NCI-H2029 treated with DMSO at 0.1 percent for 48 hours (cell line): Measurements from ENCODE around the gene ZNF407.

Experiments used
- DNase-seq: peaks from one replicate; lab custom pipeline; 2025; lab: John Stamatoyannopoulos, UW

The ZNF407 gene

DNA sequence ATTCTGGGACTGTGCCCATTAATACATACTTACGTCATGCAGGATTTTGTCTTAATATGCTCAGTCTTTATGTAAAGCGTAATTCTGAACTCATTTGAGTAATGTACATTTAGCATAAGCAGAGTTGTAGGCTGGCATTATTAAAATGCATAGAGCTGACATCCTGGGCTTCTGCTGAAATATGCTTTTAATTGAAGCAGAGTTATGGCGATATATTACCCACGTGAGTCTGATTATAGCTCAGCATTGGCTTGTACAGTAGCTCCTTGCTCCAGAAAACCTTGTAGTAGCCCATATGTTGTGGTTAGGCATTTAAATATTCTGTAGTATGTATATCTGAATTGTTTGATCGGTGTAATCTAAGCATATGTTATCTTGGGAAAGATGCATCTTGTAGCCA lies 377.3 kb downstream of the ZNF407 start:
- no peak for DNase-seq

DNA sequence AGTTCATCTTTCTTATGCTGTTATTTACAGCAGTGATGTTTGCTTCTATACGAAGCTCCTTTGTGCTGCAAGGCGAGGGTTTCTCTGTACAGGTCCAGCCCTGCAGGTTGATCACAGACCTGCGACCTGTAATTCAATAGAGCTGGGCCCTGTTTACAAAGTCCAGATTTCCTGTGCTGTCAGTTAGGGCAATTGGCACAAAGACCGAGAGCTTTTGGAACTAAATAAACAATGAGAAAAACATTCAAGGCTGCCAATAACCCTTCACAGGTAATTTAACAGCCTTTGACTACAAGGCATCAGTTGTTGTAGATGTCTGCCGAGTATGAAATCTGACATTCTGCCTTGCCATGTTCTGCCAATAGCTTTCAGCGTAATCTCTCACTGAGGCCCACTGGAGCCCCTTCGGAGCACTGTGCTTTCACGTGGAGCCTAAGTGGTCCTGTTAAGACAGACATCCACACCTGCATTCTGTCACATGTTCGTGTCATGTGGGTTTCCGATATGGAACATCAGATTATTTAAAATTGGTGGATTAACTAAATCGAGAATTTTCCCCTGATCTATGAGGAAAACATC lies 378.8 kb downstream of the ZNF407 start:
- DNase-seq, result peak; percentile 40

DNA sequence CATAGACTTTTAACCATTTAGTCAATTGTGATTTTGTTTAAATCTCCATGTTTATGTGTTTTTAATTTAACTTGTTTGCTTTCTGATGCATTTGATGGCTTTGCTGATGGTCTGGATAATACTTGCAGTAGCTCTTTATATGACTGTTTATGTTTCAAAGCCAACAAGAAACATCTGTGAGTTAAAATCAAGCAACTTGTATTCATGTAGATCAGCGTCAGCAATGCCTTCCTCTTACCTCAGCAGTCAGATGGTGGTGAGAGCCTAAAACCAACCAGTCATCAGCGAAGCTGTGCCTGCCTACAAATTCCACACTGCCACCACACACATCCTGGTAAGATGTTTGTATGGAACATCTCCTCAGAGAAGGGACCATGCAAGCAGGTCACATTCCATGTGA lies 379.4 kb downstream of the ZNF407 start:
- DNase-seq, result no peak

DNA sequence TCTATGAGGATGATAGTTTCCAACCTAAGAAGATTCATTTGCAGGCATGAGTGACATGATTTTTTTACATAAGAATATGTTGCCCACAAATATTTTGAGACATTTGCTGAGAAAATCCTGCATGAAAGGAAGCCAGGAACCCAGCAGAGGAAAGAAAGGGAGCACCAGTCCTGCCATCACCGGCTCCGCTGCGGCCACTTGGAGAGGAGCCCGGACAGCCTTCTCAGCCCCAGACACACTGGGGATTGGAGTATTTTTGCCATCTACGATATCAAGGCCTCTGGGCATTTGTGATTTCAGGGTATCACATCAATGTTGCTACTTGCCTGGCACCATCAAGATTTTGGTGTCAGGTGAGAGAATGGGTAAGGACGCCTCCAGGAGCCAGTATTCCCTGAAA lies 383.0 kb downstream of the ZNF407 start:
- no peak for DNase-seq

DNA sequence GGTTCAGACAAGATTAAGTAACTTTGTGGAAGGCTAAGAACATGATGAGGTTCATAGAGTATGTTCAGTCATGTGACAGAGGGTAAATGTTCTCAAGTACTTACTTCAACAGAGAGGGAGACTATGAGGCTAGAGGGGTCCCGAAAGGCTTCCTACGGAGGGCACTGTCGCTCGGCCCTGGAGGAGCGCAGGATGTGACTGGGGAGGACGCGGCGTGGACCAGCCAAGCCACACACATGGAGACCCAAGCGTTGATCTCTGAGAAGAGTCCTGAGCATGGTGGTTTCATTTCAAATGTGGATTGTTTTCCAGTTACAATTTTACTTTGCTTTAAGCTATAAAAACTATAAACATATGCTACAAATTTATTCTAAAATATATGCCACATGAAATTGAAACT lies 383.8 kb downstream of the ZNF407 start:
- DNase-seq, result no peak

DNA sequence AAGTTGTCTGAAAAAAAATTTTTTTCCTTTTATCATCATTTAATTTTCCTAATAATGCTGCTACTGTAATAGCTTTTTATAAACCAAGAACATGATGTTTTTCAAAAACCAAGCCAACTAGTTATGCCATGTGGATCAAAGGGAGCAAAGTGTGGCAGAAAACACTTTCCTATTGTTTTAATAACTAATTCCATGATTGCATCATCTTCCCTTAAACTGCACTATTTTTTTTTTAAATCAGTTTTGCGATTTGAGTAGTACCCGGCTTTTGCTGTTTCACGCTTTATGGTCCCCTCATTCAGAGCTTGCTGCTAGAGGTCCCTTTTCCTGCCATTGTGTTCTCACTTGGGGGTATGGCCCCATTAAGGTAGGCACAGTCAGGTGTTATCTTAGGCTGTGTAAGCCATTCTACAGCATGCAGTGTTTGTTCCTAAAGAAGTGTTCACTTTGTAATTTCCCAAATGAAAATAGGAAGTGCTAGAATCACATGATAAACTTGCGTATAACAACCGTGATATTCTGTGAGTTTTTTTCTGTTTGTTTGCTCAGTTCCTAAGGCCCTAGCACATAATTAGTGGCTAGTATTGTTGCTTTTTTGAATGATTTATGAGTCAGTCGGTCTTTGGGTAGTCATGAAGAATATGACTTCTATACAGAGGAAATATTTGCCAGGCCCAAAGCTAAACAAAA lies 385.4 kb downstream of the ZNF407 start:
- no peak for DNase-seq

DNA sequence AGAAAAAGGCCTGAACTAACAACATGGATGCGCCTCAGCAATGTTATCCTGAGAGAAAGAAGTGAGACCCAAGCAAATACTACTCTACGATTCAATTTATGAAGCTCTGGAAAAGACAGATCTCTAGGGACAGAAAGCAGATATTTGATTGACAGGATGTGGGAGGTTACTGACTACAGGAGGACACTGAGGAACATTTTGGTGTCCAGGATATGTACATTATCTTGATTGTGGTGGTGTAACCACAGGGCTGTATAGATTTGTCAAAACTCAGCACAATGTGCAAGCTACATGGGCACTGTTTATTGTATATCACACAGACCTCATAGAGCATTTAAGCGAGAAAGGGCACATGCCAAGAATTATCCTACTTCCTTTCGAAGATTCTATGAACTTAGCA lies 391.5 kb downstream of the ZNF407 start:
- DNase-seq, result no peak

DNA sequence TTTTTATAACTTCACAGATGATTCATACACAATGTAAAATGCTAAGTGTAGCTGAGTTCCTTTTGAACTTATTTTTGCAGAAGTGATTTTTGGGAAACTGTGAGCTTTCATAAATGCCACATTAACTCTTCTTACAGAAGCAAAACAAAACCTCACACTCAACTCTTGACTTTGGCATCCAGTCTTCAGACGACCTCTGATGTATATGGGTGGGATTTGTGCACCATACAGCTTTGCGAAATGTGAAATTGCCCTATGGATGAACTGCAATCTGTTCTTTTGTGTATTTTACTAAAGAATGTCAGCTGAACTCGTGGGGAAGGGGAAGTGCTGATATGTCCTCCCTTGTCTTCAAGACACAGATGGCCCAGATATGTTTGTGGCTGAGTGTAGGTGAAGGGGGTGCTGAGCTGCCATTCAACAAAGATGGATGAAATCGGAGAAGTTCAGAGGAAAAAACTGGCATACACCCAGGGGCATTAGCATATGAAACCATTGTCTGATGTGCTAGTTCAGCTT lies 393.0 kb downstream of the ZNF407 start:
- DNase-seq, result no peak

DNA sequence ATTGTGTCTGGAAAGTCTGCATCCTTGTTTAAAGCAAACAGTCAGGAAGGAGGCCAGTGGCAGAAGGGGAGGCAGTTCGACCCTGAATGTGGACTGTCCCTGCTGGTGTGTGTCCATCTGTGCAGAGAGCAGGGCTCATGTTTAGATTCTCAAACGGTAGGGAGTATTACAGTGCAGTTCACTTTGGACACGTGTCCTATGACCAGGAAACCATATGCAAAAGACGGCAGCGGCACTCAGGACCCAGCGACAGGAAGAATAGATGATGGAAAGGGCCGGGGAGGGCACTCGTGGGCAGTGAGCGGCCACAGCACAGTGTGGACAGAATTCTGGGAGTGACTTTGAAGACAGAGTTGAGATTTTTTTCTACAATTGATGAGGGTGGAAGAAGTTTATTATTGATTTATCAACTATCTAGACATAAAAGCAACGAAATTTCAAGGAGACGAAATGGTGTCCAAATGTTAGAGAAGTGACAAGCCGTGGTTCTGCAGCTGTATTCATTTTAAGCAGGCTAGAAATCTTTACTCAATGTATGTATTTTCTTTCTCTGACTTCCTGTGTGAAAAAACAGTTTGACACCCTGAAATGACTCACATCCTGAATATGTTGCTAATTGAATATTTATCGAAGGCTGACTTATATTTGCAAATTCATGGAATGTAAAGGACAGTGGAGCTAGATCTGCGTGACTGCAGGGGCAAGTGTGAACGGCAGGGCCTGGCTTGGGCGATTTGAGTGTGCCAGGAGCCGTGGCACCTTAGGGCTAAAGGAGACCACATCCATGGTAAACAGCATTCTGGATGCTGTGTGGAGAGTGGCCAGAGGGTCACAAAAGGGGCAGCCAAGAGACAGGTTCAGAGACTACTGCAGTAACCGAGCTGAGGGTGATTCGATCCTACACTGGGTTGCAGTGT lies 397.1 kb downstream of the ZNF407 start:
- DNase-seq, result no peak

DNA sequence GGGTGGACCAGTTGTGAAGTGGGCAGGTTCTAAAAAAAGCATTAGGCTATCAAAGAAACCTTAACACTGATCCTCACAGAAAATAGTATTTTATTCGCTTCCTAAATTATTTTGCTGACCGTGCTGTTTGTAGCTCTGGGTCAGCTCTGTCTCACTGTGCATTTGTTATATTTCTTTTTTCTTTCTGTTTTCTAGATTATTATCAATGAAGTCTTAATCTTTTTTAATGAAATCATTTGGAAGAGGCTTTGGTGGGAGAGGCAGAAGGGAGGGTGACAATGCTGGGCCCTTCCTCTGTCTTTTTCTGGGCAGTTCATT lies 397.7 kb downstream of the ZNF407 start:
- DNase-seq, result no peak

DNA sequence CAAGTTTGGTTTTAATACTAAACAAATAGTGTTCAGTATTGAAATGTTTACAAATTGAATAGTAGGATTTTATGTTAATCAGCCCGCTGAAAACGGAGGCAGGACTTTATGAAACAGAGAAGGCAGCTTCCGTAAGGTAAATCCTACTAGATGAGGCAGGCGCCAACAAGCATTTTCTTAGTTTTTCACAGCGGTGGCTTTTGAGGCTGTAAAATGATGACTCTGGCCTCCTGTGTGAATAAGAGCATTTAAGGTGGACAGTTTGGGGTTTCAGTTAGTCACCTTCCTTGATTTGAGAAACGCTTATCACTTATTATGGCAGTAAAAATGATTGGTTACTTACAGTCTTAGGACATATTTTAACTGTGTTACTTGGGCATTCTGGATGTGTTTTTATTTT lies 398.4 kb downstream of the ZNF407 start:
- DNase-seq, result no peak

DNA sequence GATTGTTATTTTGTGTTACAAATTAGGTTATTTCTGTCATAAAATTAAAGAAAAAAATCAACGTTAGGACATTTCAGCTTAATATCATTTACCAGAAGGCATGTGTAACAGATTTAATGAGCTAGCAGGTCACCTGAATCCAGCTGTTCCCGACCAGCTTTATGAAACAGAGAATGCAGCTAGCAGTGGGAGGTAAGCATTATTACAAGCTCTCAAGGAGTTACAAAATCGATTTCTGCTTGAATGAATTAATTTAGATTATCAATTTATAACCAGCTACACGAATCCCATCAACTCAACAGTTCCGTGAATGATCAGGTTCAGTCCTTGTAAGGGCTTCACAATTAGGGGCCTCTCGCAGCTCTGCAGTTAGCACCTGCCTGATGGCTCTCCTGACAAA lies 399.3 kb downstream of the ZNF407 start:
- no peak for DNase-seq

DNA sequence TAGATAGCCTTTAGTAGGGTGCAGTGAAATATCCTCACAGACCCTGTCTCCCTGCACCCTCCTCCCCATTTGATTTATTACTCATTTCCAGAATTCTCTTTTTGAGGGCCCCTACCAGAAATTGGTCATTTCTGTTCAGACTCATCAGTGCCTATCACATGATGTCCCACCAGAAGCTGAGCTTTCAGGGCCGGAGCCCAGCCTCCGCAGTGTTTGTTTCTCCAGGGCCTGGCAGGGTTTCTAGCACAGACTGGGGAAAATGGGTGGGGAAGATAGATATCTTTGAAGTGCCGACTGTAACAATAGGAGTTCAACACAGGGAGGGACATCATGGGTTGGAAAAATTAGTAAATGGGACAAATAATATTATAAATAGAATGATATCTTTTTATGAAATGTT lies 403.2 kb downstream of the ZNF407 start:
- DNase-seq, result no peak

DNA sequence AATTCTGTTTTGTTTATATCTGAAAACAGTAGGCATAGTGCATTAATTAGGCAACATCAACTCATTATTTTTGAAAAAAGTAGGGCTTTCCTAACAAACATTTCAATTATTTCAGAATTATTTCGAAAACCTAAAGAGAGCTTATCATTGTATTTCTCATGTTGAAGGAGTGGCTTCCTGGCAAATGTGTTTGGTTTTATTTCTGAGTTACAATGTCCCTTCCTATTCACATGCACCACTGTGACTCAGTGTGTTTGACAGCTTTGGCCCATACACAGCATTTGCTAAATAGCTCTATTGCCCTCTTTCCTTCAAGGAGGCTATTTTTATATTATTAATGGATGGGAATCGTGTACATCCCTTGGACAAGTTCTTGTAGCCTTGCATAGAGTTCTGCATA lies 405.4 kb downstream of the ZNF407 start:
- no peak for DNase-seq

DNA sequence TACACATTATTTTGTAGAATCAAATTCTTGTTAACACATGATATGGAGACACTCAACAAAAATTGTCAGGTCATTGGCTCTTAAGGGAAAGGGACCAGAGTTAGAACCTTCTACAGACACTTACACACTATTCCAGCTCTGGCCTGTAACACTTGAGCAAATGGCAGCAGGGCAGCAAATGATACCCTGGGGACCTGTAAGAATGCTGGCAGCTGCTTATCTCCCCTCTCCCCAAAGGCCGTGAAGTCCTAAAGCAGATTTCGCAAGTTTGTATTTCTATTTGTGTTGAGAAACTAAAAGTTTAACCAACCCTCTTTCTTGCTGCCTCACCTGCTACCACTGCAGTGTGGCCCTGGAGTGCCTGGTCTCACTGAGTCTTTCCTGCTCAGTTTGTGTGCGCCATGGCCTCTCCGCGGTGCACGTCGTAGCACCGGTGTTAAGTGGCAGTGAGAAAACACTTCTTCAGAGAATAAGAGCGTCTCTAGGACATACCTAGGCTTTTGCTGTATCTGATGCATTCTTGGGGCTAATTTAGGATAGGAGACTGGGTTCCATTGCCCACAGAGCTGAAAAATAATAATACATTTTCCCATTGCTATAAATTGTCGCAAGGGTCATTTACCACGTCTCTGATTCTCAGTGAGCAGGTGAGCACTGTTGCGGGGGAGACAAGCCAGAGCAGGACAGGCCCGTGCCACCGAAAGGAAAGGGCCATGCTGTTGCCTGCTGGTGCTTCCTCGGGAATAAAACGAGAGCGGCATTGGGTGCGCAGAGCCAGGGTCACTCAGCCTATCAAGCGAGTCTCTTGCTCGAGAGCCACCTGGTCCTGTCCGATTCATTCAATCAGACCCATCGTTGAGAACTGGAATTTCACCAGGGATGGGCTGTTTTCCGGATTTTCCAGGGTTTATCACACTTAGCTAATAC lies 406.4 kb downstream of the ZNF407 start:
- no peak for DNase-seq

DNA sequence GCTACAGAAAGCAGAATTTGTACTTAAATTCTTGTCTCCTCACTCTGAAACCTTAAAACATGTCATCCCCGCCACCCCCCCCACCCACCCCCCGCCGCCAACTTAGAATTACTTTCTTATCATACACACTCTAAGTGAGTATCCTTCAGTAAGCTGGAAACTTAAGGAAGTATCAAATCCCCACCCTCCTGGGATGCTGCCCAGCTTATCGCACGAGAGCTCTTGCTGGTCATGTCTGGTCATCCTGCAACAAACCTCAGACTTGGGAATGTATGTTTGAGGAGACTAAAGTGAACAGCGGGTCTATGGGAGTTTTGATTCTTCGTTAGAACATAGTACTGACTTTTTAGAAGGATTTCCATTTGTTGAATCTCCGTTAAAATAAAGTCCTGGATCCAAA lies 408.0 kb downstream of the ZNF407 start:
- DNase-seq, result no peak

DNA sequence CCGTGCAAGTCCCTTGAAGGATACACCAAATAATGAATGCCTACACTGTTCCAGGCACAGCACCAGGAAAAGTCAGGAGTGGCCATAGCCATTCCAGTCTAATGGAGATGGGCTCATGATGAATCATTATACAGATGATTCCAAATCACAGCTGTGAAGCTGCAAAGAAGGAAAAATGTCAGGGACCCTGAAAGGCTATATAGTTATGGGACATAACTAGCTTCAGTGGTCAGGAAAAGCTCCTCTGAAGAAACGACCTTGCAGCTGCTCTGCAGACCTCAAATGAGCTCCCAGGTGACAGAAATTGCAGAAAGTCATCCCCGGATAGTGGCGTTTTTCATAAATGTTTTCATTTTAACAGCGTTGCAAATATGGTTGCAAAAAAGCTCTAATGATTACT lies 410.5 kb downstream of the ZNF407 start:
- DNase-seq, result no peak

DNA sequence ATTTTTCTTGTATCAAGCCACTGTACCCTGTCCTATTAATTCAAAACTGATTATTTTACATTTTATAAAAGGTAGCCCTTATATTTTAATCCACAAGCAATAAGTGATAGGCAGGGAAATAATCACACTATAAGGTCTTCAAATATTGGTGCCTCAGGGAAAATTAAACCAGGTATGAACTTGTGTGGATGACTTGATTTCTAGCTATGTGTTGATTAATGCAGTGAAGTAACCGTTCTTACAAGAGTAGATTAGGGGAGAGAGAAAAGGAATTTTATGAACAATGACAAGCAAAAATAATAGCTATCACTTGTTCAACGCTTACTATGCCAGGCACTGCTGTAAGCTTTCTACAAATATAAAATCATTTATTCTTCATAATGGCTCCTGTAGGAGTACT lies 411.6 kb downstream of the ZNF407 start:
- DNase-seq, result no peak

DNA sequence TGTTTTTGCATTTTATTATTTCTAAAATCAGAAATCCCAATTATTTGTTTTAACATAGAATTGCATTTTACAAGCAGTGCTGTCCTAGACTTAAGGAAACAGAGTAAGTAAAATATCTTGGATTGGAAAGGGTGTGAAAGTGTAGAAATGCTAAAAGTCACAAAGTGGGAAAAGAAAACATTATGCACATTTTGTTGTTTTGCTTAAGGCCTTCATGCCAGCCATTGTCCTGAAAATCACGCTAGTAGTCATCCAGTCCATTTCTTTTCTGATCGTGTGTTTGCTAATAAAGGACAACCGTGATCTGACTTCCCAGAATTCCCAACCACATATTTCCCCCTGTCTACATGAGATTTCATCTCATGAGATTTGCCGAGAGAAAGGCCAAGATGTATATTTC lies 412.2 kb downstream of the ZNF407 start:
- DNase-seq, result no peak

DNA sequence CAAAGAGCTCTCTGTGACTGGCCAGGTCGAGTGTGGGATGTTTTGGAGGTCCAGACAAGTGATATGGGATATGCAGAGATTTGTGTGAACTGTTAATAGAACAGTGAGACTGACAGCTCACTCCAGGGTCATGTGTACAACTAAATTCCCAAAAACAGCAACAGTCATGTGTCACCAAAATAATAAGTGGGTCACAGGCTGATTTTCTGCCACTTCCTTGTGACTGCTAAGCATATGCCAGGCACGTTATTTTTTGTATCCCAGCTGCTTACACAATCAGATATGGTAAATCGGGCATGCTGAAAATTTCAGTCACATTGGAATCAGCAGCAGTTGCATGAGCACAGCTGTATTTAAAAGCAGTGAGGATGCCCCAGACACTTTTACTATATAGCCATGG lies 412.6 kb downstream of the ZNF407 start:
- no peak for DNase-seq

DNA sequence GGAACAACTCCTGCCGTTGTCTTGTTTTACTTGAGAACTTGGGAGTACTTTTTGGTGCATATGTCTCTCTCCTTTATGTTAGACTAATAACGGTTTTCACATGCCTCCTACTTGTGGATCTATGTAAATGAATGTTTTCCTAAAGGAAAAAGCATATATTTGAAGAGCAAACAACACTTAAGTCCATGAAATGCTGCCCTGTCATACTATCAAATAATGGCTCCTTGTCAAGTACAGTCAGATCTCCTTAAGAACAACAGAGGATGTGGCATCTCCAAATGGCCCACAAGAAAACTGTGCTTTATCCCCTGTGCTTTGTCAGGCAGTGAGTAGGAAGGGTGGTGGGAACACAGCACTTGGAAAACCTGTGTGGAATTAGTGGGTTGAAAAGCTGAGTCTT lies 413.0 kb downstream of the ZNF407 start:
- no peak for DNase-seq
